AG04449 (cell line): ENCODE results near the gene TBL1XR1.
"Not testable (repeated sequence)": the region's sequence is repeated elsewhere in the genome, so short reads cannot be mapped to it uniquely, and the experiment has no call there.

ENCODE experiments used
- CTCF ChIA-PET: fragments of 350-600 bp; formaldehyde crosslinking; extraction: SDS; loops from one replicate; lab custom pipeline; 2021; ENCODE audit warnings: antibody characterized with exemption; lab: Yijun Ruan, JAX
- POLR2A ChIA-PET: fragments of 400-600, 350-600 bp; formaldehyde crosslinking; extraction: SDS; loops from one replicate; lab custom pipeline; 2020; ENCODE audit warnings: antibody characterized with exemption, inconsistent platforms; lab: Yijun Ruan, JAX
- DNase-seq: peaks from one replicate; pipeline ENCODE4 v3.0.0-alpha.2; 2010; ENCODE audit warnings: low read depth, low spot score
- H3K4me3 ChIP-seq: 2 replicates; pipeline ENCODE4 v1.5.1; 2011; ENCODE audit warnings: low read depth, mild to moderate bottlenecking, control low read depth, low read length
- CTCF ChIP-seq: IDR thresholded peaks from one replicate; pipeline ENCODE4 v1.5.1; 2011; ENCODE audit warnings: mild to moderate bottlenecking, moderate library complexity, low read length, control low read depth, inconsistent platforms; ENCODE audit not compliant: insufficient read depth; ENCODE audit errors: missing control alignments

TBL1XR1 gene

DNA sequence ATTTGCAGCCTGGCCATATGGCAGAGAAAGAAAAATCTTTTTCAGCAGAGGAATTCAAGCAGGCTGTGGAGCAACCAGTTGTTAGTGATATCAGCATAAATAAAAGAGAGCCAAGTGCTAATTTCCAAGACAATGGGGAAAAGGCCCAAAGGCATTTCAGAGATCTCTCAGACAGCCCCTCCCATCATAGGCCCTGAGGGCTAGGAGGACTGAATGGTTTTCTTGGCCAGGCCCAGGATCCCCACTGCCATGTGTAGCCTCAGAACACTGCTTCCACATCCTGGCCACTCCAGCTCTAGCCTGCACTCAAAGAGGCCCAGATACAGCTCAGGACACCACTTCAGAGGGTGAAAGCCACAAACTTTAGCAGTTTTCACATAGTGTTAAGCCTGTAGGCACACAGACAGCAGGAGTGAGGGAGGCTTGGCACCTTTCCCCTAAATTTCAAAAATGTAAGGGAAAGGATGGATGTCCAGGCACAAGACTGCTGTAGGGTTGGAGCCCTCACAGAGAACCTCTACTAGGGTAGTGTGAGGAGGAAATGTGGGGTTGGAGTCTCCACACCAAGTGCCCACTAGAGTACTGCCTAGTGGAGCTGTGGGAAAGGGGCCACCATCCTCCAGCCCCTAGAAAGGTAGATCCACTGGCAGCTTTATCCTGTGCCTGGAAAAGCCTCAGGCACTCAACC, 191.4 kb downstream of the TBL1XR1 start:
- no peak for DNase-seq
- TF ChIP-seq CTCF = no peak
- CTCF ChIA-PET = no interaction called here
- H3K4me3 ChIP-seq = no peak overlapping the region
- POLR2A ChIA-PET = no interaction called here

- POLR2A ChIA-PET, DNase-seq, H3K4me3 ChIP-seq, CTCF ChIA-PET: not testable (repeated sequence)
Observed at GRCh38 chr3:177000159-177000558, 197.1 kb downstream of the TBL1XR1 start.

GRCh38 chr3:176995946-176996345, 201.3 kb downstream of the TBL1XR1 start:
- CTCF ChIA-PET = no interaction called here
- DNase-seq = no peak
- no peak for TF ChIP-seq CTCF
- POLR2A ChIA-PET = no interaction called here
- H3K4me3 ChIP-seq = no peak overlapping the region

DNA sequence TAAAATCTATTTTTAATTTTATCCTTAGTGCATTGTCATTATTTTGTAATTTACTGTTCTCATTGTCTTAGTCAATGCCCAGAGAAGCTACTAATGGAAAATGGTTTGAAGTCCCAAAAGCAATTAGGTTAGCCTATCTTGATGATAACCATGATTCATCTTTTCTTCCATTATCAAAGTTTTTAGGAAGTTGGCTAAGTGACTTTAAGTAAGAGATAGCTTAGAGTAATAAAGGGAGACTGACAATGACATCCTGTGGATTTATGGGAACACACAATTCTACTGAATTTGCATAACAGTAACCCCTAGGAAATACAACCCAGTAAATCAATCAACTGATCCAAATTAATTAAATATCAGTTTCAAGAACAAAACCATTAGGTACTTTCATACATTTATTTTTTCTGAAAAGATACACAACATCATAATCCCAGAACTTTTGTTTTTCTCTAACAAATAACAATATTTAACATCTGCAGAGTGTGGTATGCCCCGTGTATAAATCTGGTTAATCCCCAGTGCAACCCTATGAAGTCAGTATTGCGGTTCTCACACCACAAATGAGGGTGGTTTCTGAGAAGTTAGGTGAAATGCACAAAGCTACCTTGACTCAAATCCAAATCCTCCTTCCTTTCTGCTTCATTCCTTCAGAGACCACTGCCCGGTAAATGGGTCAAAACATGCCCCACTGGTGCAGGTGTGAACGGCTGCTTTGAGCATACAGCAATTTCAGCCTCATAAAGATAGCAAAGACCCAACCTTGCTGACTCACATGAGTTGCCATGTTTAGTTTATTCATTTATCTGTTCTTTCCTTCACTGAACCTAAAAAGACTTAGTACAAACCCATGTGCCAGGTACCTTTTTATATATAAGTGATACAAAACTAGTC, 202.1 kb downstream of the TBL1XR1 start:
- DNase-seq = no peak
- CTCF ChIA-PET = no interaction called here
- TF ChIP-seq CTCF = no peak
- no peak overlapping the region for H3K4me3 ChIP-seq
- POLR2A ChIA-PET = no interaction called here

DNA sequence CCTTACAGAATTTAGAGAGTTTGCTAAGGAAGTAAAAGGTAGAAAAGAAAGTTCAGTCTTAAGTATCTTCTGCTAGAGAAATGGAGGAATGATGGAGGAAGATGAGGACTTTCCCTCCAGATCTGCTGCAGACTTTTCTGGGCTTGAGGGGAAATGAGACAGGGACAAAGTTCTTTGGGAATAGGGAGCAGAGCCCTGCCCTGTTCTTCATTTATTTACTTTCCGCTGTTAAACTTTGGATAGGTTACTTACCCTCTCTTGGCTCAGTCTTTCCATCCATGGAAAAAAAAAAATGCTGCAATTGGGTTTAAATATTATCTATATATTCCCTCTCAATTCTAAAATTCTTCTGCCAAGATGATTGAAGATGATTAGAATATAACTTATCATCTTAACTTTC, 202.9 kb downstream of the TBL1XR1 start:
- CTCF ChIA-PET = no interaction called here

GRCh38 chr3:176992978-176993377, 204.3 kb downstream of the TBL1XR1 start:
- DNase-seq = no peak
- no peak for TF ChIP-seq CTCF
- ChIA-PET CTCF (no interaction called here), POLR2A (no interaction called here)
- no peak overlapping the region for H3K4me3 ChIP-seq

More for the DNA sequence above, 202.9 kb downstream of the TBL1XR1 start:
- POLR2A ChIA-PET = no interaction called here
- H3K4me3 ChIP-seq = no peak overlapping the region
- DNase-seq = no peak
- no peak for TF ChIP-seq CTCF
